CD4-positive, alpha-beta T cell treated with Interleukin-6 for 4 hours (primary cell): ENCODE results near the gene PTGS1.

ENCODE experiments used
- DNase-seq: peaks from one replicate; pipeline ENCODE4 v3.0.0-alpha.2; 2020; ENCODE audit warnings: mixed read lengths

PTGS1 gene

DNA sequence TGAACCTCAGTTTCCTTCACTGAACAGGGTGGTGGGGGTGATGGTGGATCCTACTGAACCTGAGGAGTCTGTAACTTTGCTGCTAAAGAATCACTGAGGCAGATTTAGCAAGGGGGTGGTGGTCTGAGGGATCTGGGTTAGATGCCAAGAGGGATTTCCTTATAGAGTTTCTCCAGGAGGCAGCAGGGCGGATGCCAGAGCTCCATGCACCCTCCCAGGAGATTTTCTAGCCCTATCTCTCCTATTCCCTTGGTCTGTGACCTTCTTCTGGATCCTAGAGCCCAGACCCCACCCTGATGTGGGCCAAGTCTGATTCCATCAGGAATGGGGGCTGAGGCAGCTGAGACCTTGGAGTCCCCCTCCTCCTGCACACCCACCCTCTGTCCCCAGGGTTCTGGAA, 6.0 kb downstream of the PTGS1 start:
- no peak for DNase-seq

DNA sequence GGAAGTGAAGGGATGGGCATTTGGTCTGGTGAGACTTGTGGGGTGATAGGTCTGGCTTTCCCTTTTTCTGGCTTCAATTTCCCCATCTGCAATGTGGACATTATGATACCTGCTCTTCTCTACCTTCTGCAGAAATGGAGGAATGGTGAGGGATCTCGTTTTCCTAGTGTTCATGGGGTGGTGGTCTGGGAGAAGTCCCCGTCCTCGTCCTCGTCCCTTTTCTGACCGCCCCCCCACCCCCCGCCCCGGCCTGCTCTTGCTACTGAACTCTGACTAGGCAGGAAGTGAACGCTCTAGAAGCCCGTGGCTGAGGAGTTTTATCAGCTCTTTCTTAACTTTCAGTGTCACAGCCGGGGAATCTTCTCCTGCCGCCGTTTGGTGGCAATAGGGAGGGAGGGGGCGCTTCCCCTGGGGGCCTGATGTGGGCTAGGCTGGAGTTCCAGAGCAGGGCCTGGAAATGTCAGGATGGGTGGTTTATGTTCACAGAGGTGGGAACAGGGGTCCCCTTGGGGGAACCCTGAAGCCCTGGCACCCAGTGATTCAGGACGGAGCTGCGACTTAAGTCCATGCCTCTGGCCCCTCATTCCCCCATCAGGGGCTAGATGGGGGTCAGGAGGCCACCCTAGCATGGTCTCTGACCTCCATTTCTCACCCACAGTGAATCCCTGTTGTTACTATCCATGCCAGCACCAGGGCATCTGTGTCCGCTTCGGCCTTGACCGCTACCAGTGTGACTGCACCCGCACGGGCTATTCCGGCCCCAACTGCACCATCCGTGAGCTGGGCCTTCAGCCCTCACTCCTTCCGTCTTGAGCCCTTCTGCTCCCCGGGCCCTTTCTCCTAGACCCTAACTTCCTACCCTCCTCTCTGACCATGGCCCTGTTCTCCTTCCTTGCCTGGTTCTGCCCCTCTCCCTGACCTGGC, 6.7 kb downstream of the PTGS1 start:
- no peak for DNase-seq

DNA sequence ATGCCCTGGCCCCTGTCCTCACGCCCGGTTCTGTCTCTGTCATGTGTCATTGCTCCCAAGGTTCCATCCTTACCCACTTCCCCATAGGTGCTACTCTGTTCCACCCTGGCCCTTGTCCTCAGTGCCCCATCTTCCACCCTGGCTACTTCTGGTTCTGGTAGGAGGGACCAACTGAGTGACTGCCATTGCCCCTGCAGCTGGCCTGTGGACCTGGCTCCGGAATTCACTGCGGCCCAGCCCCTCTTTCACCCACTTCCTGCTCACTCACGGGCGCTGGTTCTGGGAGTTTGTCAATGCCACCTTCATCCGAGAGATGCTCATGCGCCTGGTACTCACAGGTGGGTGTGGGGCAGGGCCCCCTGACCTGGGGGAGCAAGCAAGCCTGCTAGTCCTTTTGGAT, 7.4 kb downstream of the PTGS1 start:
- no peak for DNase-seq

DNA sequence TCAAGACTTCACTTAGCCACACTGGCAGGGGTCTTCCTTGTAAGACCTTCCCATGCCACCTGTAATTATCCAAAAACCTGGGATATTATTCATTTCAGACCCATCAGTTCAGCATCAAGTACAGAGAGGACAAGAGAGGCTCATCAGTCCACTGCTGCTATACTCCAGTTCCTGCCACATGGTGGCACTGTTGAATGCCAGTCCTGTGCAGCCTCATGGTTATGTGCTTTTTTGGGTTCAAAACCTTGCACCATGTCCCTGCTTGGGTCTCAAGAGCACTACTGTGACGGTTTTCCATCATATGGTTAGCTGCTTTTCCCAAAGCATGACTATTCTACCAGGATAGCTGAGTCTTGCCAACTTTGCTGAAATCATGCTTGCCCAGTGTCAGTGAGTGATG, 8.5 kb downstream of the PTGS1 start:
- DNase-seq = no peak

DNA sequence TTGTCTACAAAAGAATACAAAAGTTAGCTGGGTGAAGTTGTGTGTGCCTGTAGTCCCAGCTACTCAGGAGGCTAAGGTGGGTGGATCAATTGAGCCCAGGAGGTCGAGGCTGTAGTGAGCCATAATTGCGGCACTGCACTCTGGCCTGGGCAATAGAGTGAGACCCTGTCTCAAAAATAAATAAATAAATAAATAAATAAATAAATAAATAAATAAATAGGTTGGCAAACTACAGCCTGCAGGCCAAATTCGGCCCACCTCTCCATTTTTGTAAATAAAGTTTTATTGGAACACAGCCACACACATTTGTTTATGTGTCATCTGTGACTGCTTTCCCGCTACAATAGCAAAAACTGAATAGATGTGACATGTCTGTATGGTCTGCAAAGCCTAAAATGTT, 9.5 kb downstream of the PTGS1 start:
- DNase-seq = no peak

DNA sequence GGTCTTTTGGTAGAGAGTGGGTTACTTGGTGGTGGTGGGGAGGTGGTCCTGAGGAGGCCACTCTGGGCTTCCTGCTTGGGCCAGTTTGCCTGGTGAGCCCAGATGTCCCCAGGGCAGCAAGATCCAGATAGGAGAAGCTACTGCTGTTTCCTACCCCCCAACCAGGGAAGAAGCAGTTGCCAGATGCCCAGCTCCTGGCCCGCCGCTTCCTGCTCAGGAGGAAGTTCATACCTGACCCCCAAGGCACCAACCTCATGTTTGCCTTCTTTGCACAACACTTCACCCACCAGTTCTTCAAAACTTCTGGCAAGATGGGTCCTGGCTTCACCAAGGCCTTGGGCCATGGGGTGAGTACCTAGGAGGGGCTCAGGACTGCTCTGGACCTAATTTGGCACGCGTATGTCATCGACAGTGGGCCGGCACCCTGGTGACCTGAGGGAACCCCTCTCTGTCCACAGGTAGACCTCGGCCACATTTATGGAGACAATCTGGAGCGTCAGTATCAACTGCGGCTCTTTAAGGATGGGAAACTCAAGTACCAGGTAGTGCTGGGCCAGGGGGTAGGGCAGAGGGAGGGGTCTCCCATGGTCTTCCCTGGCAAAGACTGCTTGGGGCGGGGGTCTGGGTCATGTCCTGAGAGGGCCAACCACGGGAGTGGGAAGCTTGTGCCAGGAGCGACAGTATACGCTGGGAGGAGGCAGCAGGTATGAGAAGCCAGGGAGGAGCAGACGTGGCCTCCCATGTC, 10.6 kb downstream of the PTGS1 start:
- no peak for DNase-seq

DNA sequence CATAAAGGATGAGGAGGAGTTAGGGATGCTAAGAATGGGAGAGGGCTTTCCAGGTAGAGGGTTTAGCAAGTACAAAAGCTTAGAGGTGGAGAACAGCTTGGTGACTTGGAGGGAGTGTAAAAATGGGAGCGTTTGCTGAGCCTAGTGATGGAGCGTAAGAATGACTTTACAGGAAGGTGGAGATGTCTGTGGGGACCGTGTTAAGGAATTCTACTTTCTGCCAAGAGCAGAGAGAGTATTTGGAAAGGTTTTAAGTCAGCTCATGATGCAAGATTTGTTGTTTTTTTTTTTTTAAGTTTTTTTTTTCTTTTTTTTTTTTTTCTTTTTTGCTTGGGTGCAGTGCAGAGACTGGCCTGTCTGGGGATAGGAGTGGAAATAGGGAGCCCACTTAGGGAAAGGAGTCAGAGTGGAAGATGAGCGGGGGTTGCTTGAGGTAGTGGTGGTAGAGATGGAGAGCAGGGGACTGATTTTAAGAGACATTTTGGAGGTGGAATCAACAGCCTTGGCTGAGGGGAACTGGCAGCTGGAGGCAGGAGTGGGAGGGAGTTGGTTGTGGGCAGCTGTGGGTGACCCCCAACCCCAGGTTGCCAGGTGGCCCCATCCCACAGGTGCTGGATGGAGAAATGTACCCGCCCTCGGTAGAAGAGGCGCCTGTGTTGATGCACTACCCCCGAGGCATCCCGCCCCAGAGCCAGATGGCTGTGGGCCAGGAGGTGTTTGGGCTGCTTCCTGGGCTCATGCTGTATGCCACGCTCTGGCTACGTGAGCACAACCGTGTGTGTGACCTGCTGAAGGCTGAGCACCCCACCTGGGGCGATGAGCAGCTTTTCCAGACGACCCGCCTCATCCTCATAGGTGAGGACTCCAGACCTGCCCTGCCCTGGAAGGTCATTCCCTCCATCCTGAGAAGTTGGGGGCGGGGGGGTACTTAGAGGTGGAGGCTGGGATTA, 12.4 kb downstream of the PTGS1 start:
- no peak for DNase-seq

DNA sequence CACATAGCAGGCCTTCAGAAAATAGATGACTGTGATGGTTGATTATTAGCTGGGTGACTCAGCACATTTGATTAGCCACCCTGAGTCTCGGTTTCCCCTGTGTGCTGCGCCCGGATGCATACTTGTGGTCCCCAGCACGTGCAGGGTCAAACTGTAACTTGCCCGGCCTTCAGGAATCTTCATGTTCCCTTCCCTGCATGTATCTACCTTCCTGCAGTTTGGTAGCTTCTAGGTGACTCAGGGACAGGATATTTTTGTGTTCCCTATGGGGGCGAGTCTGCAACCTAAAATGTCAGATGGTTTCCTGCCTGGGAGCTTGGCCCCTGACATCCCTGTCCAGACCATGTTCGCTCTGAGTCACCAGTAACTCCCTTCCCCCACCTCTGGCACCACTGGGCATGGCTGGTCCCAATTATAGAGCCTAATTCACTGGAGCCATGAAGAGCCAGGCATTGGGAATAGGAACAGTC, 13.2 kb downstream of the PTGS1 start:
- DNase-seq = no peak

DNA sequence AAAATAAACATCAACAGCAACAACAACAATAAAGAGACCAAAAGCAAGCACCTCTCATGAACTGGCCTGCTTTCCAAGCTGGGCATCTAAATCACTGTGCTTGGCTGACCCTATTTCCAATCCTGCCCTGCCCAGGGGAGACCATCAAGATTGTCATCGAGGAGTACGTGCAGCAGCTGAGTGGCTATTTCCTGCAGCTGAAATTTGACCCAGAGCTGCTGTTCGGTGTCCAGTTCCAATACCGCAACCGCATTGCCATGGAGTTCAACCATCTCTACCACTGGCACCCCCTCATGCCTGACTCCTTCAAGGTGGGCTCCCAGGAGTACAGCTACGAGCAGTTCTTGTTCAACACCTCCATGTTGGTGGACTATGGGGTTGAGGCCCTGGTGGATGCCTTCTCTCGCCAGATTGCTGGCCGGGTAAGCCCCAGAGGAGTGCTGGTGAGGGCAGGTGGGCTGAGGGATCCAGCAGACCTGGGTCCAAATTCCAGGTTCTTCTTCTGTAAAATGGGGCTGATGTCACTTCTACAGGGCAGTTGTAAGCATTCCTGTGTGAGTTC, 15.6 kb downstream of the PTGS1 start:
- DNase-seq = no peak

DNA sequence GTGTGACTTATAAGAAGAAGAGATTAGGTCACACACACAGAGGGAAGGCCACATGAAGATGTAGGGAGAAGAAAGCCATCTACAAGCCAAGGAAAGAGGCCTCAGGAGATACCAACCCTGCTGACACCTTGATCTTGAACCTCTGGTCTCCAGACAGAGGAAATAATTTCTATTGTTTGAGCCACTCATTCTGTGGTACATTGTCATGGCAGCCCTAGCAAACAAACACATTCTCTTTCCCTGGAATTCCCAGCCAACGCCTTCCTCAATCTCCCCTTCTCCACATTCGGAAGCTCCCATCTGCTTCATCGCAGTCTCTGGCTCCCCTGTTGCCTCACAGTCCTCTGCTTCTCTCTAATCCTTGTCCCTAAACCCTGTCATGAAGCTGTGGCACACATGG, 16.7 kb downstream of the PTGS1 start:
- no peak for DNase-seq

DNA sequence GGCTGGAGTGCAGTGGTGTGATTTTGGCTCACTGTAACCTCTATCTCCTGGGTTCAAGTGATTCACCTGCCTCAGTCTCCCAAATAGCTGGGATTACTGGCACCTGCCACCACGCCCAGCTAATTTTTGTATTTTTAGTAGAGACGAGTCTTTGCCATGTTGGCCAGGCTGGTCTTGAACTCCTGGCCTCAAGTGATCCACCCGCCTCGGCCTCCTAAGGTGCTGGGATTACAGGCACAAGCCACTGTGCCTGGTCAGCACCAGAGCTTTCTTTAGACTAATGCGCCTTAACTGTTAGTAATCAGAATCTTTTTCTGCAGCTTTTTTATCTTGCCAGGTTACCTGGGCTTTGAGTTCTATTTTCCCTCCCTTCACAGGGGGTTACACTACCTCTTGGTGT, 18.4 kb downstream of the PTGS1 start:
- no peak for DNase-seq

DNA sequence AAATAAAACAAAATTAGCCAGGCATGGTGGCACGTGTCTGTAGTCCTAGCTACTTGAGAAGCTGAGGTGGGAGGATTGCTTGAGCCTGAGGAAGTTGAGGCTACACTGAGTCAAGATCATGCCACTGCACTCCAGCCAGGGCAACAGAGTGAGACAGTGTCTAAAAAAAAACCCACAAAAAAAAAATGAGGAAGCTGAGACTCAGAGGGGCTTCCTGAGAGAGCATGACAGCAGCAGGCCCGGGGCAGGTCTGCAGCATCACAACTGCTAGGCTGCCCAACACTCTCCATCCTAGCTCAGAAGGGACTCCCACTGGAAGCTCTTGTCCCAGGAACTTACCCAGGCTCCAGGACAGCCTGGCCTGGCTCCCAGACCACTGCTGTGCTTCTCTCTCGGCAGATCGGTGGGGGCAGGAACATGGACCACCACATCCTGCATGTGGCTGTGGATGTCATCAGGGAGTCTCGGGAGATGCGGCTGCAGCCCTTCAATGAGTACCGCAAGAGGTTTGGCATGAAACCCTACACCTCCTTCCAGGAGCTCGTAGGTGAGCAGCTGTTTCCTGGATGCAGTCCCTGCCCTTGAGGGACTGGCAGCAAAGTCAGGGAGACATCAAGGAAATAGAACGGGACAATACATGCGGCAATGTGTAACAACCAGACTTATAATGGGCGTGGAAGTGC, 19.1 kb downstream of the PTGS1 start:
- no peak for DNase-seq

DNA sequence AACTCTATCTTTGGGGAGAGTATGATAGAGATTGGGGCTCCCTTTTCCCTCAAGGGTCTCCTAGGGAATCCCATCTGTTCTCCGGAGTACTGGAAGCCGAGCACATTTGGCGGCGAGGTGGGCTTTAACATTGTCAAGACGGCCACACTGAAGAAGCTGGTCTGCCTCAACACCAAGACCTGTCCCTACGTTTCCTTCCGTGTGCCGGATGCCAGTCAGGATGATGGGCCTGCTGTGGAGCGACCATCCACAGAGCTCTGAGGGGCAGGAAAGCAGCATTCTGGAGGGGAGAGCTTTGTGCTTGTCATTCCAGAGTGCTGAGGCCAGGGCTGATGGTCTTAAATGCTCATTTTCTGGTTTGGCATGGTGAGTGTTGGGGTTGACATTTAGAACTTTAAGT, 21.5 kb downstream of the PTGS1 start:
- DNase-seq = no peak

DNA sequence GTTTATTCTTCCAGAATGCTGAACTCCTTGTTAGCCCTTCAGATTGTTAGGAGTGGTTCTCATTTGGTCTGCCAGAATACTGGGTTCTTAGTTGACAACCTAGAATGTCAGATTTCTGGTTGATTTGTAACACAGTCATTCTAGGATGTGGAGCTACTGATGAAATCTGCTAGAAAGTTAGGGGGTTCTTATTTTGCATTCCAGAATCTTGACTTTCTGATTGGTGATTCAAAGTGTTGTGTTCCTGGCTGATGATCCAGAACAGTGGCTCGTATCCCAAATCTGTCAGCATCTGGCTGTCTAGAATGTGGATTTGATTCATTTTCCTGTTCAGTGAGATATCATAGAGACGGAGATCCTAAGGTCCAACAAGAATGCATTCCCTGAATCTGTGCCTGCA, 21.9 kb downstream of the PTGS1 start:
- DNase-seq = no peak

DNA sequence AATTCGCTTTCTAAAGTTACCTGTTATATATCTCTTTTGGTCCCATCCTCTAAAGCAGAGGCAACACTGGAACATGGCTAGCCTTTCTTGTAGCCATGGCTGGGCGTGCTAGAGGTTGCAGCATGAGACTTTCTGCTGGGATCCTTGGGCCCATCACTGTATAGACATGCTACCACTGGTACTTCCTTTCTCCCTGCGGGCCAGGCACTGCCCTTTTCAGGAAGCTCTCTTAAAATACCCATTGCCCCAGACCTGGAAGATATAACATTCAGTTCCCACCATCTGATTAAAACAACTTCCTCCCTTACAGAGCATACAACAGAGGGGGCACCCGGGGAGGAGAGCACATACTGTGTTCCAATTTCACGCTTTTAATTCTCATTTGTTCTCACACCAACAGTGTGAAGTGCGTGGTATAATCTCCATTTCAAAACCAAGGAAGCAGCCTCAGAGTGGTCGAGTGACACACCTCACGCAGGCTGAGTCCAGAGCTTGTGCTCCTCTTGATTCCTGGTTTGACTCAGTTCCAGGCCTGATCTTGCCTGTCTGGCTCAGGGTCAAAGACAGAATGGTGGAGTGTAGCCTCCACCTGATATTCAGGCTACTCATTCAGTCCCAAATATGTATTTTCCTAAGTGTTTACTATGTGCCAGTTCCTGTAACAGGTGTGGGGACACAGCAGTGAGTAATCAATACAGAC, 22.6 kb downstream of the PTGS1 start:
- DNase-seq = no peak

DNA sequence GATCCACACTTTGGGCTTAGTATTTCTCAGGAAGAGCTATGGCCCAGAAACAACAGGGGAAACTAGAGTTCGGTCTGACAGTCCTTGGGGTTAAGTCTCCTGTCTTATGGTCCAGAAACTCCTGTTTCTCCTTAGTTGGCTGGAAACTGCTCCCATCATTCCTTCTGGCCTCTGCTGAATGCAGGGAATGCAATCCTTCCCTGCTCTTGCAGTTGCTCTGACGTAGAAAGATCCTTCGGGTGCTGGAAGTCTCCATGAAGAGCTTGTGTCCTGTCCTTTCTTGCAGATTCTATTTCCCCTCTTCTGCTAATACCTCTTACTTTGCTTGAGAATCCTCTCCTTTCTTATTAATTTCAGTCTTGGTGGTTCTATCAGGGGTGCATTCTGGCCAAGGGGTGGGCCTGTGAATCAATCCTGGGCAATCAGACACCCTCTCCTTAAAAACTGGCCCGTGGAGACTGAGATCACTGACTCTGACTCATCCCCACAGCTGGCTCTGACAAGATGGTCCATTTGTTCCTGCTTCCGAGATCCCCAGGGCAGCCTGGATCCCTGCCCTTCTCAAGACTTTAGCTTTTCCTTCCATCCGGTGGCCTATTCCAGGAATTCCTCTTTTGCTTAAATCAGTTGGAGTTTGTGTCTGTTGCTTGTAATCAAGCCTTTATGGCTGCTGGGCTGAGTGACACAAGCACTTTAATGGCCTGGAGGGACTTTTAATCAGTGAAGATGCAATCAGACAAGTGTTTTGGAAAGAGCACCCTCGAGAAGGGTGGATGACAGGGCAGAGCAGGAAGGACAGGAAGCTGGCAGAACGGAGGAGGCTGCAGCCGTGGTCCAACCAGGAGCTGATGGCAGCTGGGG, 23.7 kb downstream of the PTGS1 start:
- no peak for DNase-seq

DNA sequence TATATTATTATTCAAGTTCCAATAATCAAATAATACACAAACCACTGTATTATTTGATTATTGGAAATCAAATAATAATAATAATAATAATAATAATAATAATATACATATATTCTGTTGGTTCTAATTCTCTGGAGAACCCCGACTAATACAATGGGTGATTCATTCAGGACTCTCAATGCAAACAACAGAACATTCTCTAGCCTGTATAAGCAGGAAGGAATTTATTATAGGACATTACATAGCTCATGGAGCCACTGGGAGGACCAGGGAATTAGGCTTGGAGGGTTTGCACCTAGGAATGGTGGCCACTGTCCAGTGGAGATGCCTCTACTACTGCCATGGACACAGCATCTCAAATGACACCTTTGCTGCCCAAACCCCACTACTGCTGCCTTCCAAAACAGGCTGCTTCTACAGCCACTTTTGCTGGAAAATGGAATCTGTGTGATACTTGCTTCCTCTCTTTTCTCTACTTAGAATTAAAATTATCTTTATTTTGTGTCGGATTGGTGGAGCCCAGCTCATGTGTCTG, 25.9 kb downstream of the PTGS1 start:
- no peak for DNase-seq

DNA sequence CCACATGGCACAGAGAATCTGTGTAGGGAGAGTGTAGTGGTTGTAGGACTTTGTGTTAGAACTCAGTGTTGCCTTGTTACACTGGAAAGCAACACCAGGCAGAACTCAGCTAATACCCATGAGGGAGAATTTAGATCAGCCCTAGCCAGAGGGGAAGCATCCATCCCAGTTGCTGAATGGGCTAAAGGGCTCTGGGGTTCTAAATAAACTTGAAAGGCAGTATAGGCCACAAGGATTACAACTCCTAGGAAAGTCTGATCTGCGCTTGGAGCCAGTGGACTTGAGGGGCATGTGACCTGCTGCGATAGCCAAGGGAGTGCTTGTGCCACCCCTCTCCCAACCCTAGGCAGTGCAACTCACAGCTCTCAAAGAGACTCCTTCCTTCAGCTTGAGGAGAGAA, 26.9 kb downstream of the PTGS1 start:
- DNase-seq = no peak

DNA sequence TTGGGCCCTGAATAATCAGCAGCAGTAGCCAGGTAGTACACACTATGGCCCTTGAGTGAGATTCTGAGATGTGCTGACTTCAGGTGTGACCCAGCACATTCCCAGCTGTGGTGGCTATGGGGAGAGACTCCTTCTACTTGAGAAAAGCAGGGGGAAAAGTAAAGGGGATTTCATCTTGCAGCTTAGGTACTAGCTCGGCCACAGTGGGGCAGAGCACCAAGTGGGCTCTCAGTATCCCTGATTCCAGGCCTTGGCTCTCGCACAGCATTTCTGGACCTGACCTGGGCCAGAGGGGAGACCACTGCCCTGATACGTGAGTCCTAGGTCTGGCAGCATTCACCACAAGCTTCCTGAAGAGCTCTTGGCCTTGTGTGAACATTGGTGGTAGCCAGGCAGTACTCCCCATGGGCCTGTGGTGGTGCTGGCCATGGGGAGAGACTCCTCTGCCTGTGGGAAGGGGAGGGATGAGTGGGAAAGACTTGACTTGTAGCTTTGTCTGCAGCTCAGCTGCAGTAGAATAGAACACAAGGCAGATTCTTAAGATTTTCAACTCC, 27.6 kb downstream of the PTGS1 start:
- no peak for DNase-seq

DNA sequence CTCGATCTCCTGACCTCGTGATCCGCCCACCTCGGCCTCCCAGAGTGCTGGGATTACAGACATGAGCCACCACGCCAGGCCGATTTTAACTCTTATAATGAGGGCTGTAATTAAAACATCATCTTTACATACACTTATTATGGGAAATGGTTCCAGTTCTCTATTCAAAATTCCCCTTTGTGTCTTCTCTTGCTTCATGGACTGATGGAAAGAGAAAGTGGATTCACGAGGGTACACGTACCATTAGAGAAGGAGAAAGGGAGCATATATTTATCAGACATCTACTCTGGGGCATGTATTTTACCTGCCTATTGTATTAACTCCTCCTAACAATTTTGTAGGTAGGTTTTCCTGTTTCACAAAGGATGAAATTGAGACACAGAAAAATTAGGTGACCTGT, 31.1 kb downstream of the PTGS1 start:
- no peak for DNase-seq
